Naive B cell (primary cell): ENCODE measurements around the gene CCS. TPM values are rescaled to one million over a fixed set of nuclear protein-coding genes. Genes with fewer than 3 reads are reported as not detected.
"Not testable (repeated sequence)": the region's sequence is repeated elsewhere in the genome, so short reads cannot be mapped to it uniquely, and the experiment has no call there.

Experiments used
- ATAC-seq, 2 donors: fragments of 150-1000 bp; cut with Tn5 transposase; 2 replicates each; pipeline ENCODE4 v1.10.0; 2021; ENCODE audit warnings: low read depth in 2 of 2, mild to moderate bottlenecking in 2 of 2, moderate library complexity in 2 of 2
- DNase-seq: peaks from one replicate; pipeline ENCODE4 v3.0.0; 2022
- H3K27ac Mint-ChIP-seq, 6 donors: one replicate each; pipeline ENCODE4 v1.8.0; 2020 to 2022; ENCODE audit warnings: mild to moderate bottlenecking in 6 of 6, mixed read lengths in 6 of 6, moderate library complexity in 5 of 6, inconsistent platforms in 2 of 6
- H3K27me3 Mint-ChIP-seq, 3 donors: one replicate each; pipeline ENCODE4 v1.8.0; 2021 to 2022; ENCODE audit warnings: mixed read lengths in 3 of 3, mild to moderate bottlenecking in 1 of 3
- H3K36me3 Mint-ChIP-seq, 2 donors: one replicate each; pipeline ENCODE4 v1.8.0; 2020 to 2022; ENCODE audit warnings: mixed read lengths in 2 of 2, inconsistent platforms in 1 of 2, mild to moderate bottlenecking in 1 of 2
- H3K4me1 Mint-ChIP-seq, 3 donors: one replicate each; pipeline ENCODE4 v1.8.0; 2020 to 2022; ENCODE audit warnings: mixed read lengths in 3 of 3, inconsistent platforms in 1 of 3, mild to moderate bottlenecking in 1 of 3, moderate library complexity in 1 of 3
- H3K4me3 Mint-ChIP-seq, 8 donors: one replicate each; pipeline ENCODE4 v1.8.0; 2020 to 2022; ENCODE audit warnings: mild to moderate bottlenecking in 8 of 8, mixed read lengths in 8 of 8, moderate library complexity in 8 of 8, inconsistent platforms in 2 of 8
- H3K9me3 Mint-ChIP-seq, 7 donors: one replicate each; pipeline ENCODE4 v1.8.0; 2020 to 2022; ENCODE audit warnings: mixed read lengths in 7 of 7, mild to moderate bottlenecking in 5 of 7, inconsistent platforms in 2 of 7, moderate library complexity in 1 of 7
- polyA plus RNA-seq, 6 donors: library from polyadenylated mRNA; unstranded; fragments of 300-500 nt; fragmentation: Illumina TruSeq; gene quantifications; one replicate each; pipeline ENCODE4 v1.2.3, GENCODE V29; 2021; ENCODE audit warnings: low read depth in 6 of 6

Gene CCS
- polyA plus RNA-seq, 6 donors from 2014 or later: 51.8 to 87.8 (median 66.4) TPM

DNA sequence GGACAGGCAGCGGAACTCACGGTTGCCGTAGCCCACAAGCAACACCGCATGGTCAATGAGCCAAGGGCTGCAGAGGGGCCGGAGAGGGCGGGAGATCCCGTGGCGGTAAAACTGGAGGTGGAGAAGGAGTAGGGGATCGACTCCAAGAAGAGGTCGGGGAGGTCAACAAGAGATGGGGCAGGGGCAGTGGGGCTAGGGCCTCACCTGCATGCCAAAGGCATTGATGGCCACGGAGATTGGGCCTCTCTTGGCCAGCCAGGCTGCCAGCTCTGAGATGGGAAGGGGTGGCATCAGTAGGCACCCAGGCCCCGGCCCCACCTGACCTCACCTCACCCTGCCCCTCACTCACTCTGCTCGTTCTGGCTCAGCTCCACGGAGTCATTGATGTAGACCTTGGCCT lies 28.4 kb upstream of the CCS start:
- no peak overlapping the region for H3K4me3 Mint-ChIP-seq
- H3K4me1 Mint-ChIP-seq: peaks cover 3 to 10% (median 6%) of the 10 kb centered on the region in 3 donors
- H3K36me3 Mint-ChIP-seq: peaks cover 0 to 5% of the 10 kb centered on the region in 2 donors
- no peaks in the 10 kb centered on the region for H3K9me3 Mint-ChIP-seq
- H3K27ac Mint-ChIP-seq: no peak overlapping the region
- peaks cover 0 to 44% (median 5%) of the 10 kb centered on the region in 3 donors for H3K27me3 Mint-ChIP-seq
- DNase-seq (no peak), ATAC-seq (no peak)

- Mint-ChIP-seq H3K4me3 (peak overlapping the region in 1 of 8 donors; percentile 5), H3K4me1 (peaks cover 3 to 10% (median 6%) of the 10 kb centered on the region in 3 donors), H3K27ac (no peak overlapping the region), H3K9me3 (no peaks in the 10 kb centered on the region), H3K36me3 (peaks cover 0 to 5% of the 10 kb centered on the region in 2 donors), H3K27me3 (peaks cover 0 to 44% (median 6%) of the 10 kb centered on the region in 3 donors)
- ATAC-seq (no peak), DNase-seq (no peak)
Observed at GRCh38 chr11:66564984-66565383, 28.0 kb upstream of the CCS start.

DNA sequence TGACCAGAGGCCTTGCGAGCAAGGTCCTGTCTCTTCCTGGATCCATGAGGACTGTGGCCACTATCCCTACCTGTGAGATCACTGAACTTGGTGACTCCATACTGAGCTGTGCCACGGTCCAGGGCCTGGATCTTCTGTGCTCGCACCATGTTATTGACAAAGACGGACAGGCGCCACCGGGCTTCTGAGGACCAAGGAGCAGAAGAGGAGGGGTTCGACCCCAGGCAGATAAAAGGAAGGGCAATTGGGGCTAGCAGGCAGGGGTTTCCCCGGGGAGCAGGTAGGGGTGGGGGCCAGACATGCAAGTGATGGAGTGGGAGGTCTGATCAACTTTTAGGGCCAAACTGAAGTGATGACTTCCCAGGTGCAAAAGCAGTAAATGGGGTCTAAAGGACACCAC lies 26.8 kb upstream of the CCS start:
- Mint-ChIP-seq H3K36me3 (peaks cover 0 to 5% of the 10 kb centered on the region in 2 donors), H3K4me3 (peak overlapping the region in 6 of 8 donors; percentile 18 to 82 (median 46)), H3K4me1 (peaks cover 3 to 10% (median 6%) of the 10 kb centered on the region in 3 donors), H3K9me3 (no peaks in the 10 kb centered on the region), H3K27ac (no peak overlapping the region), H3K27me3 (peaks cover 0 to 44% (median 12%) of the 10 kb centered on the region in 3 donors)
- DNase-seq: no peak
- no peak for ATAC-seq

- no peaks in the 10 kb centered on the region for H3K9me3 Mint-ChIP-seq
- peak overlapping the region; percentile 62 to 83 (median 73) for H3K4me3 Mint-ChIP-seq
- peaks cover 3 to 10% (median 6%) of the 10 kb centered on the region in 3 donors for H3K4me1 Mint-ChIP-seq
- DNase-seq (no peak), ATAC-seq (no peak)
- peaks cover 0 to 5% of the 10 kb centered on the region in 2 donors for H3K36me3 Mint-ChIP-seq
- peaks cover 0 to 43% (median 12%) of the 10 kb centered on the region in 3 donors for H3K27me3 Mint-ChIP-seq
- H3K27ac Mint-ChIP-seq: no peak overlapping the region
Observed at GRCh38 chr11:66567787-66568123, 25.2 kb upstream of the CCS start.

DNA sequence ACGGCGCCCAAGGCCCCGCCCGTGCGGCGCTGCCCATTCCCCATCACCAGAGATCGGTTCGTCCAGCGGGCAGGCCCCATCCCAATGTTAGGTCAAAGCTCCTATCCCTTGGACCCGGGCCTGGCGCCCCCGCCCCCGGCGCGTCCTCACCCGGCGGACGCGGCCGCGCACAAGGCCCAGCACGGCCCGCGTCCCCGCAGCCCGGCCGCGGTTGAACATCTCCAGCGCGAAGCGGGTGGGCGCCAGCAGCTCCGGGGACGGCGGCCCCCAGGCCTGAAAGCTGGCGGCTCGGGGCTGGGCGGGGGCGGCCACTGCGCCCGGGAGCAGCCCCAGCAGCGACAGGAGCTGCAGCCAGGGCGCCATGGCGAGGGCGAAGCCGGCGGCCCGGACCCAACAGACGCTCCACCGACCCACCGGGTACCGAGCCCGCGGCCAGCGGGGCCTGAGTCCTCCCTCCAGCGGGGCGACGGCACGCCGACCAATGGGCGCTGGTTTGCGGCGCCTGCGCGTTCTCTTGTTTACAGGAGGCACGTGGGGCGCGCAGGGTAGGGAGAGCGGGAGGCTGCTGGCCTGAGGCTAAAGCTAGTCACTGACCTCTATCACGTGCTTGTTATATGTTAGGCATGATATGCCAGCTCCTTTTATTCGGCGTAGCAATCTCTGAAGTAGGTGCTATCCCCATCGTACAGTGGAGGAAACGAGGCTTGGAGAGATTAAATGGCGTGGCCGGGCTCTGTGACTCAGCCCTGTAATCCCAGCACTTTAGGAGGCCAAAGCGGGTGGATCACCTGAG lies 24.7 kb upstream of the CCS start, which contains the start of gene CTSF:
TSS of gene CTSF (minus strand) at position 483 of the 793 bp plus-strand sequence. CDS start at position 363, 120 bp downstream.
- Mint-ChIP-seq H3K4me3 (peak within 1 kb of the TSS; percentile 70 to 88 (median 80)), H3K9me3 (no peaks in the 10 kb centered on the region), H3K27me3 (peaks cover 0 to 43% (median 12%) of the 10 kb centered on the region in 3 donors), H3K27ac (peak within 1 kb of the TSS in 1 of 6 donors; percentile 56), H3K36me3 (peaks cover 0 to 5% of the 10 kb centered on the region in 2 donors), H3K4me1 (peaks cover 3 to 10% (median 6%) of the 10 kb centered on the region in 3 donors)
- DNase-seq (peak; percentile 56), ATAC-seq (peak; percentile 88 to 91)

- H3K27ac Mint-ChIP-seq: no peak overlapping the region
- H3K4me3 Mint-ChIP-seq: peak overlapping the region in 5 of 8 donors; percentile 27 to 88 (median 78)
- ATAC-seq: no peak
- peaks cover 3 to 10% (median 6%) of the 10 kb centered on the region in 3 donors for H3K4me1 Mint-ChIP-seq
- peaks cover 0 to 50% (median 18%) of the 10 kb centered on the region in 3 donors for H3K27me3 Mint-ChIP-seq
- no peak for DNase-seq
- H3K9me3 Mint-ChIP-seq: no peaks in the 10 kb centered on the region
- H3K36me3 Mint-ChIP-seq: peaks cover 0 to 5% of the 10 kb centered on the region in 2 donors
Observed at GRCh38 chr11:66569076-66569475, 23.9 kb upstream of the CCS start.

- peak overlapping the region in 2 of 8 donors; percentile 8 to 19 for H3K4me3 Mint-ChIP-seq
- H3K4me1 Mint-ChIP-seq: peaks cover 3 to 10% (median 6%) of the 10 kb centered on the region in 3 donors
- no peaks in the 10 kb centered on the region for H3K9me3 Mint-ChIP-seq
- peaks cover 0 to 5% of the 10 kb centered on the region in 2 donors for H3K36me3 Mint-ChIP-seq
- DNase-seq: no peak
- H3K27me3 Mint-ChIP-seq: peaks cover 0 to 62% (median 30%) of the 10 kb centered on the region in 3 donors
- ATAC-seq: no peak
- peak overlapping the region in 1 of 6 donors; percentile 47 for H3K27ac Mint-ChIP-seq
Observed at GRCh38 chr11:66570079-66570849, 22.7 kb upstream of the CCS start.

DNA sequence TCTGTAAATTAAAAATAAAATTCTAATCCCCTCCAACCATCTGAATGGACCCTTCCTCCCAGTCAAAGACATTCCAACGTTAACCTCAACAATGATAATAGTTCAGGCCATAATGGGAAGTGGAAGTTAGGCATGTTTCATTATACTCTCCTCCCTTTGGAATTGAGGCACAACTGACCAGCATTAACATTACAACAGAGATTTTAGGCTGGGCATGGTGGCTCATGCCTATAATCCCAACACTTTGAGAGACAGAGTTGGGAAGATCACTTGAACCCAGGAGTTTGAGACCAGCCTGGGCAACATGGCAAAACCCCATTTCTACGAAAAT lies 22.2 kb upstream of the CCS start:
- ATAC-seq (no peak), DNase-seq (no peak)
- peak overlapping the region in 1 of 8 donors; percentile 56 for H3K4me3 Mint-ChIP-seq
- no peak overlapping the region for H3K27ac Mint-ChIP-seq
- H3K36me3 Mint-ChIP-seq: peaks cover 0 to 5% of the 10 kb centered on the region in 2 donors
- peaks cover 0 to 67% (median 35%) of the 10 kb centered on the region in 3 donors for H3K27me3 Mint-ChIP-seq
- peaks cover 3 to 10% (median 6%) of the 10 kb centered on the region in 3 donors for H3K4me1 Mint-ChIP-seq
- H3K9me3 Mint-ChIP-seq: no peaks in the 10 kb centered on the region

GRCh38 chr11:66579017-66579606 lies 13.9 kb upstream of the CCS start:
- Mint-ChIP-seq H3K27ac (peak overlapping the region in 2 of 6 donors; percentile 19 to 86), H3K9me3 (peaks cover 2 to 11% (median 7%) of the 10 kb centered on the region in 7 donors), H3K4me3 (peak overlapping the region in 2 of 8 donors; percentile 4 to 25), H3K4me1 (peaks cover 9 to 14% (median 10%) of the 10 kb centered on the region in 3 donors), H3K27me3 (peaks cover 4 to 25% (median 25%) of the 10 kb centered on the region in 3 donors), H3K36me3 (peaks cover 0 to 8% of the 10 kb centered on the region in 2 donors)
- ATAC-seq: peak; percentile 77 to 93
- peak; percentile 68 for DNase-seq

GRCh38 chr11:66580803-66581202 lies 12.2 kb upstream of the CCS start:
- H3K36me3 Mint-ChIP-seq: peaks cover 0 to 8% of the 10 kb centered on the region in 2 donors
- no peak overlapping the region for H3K27ac Mint-ChIP-seq
- H3K9me3 Mint-ChIP-seq: peaks cover 2 to 11% (median 7%) of the 10 kb centered on the region in 7 donors
- DNase-seq (no peak), ATAC-seq (no peak)
- H3K27me3 Mint-ChIP-seq: peaks cover 4 to 9% (median 8%) of the 10 kb centered on the region in 3 donors
- H3K4me1 Mint-ChIP-seq: peaks cover 9 to 14% (median 10%) of the 10 kb centered on the region in 3 donors
- H3K4me3 Mint-ChIP-seq: no peak overlapping the region

GRCh38 chr11:66581261-66581660 lies 11.7 kb upstream of the CCS start:
- no peak for ATAC-seq
- peaks cover 1 to 6% (median 4%) of the 10 kb centered on the region in 3 donors for H3K27me3 Mint-ChIP-seq
- H3K4me1 Mint-ChIP-seq: peaks cover 9 to 14% (median 10%) of the 10 kb centered on the region in 3 donors
- peaks cover 0 to 8% of the 10 kb centered on the region in 2 donors for H3K36me3 Mint-ChIP-seq
- H3K9me3 Mint-ChIP-seq: peaks cover 2 to 11% (median 7%) of the 10 kb centered on the region in 7 donors
- no peak overlapping the region for H3K4me3 Mint-ChIP-seq
- H3K27ac Mint-ChIP-seq: no peak overlapping the region
- no peak for DNase-seq

- not testable (repeated sequence) for H3K27me3 Mint-ChIP-seq, DNase-seq, H3K4me3 Mint-ChIP-seq, H3K36me3 Mint-ChIP-seq, ATAC-seq
- Mint-ChIP-seq H3K9me3 (peaks cover 2 to 11% (median 7%) of the 10 kb centered on the region in 7 donors), H3K4me1 (peaks cover 9 to 14% (median 10%) of the 10 kb centered on the region in 3 donors), H3K27ac (peak overlapping the region in 1 of 6 donors; percentile 33)
Observed at GRCh38 chr11:66582565-66583147, 10.3 kb upstream of the CCS start.
